ENCODE results near the gene MN1.

DNA sequence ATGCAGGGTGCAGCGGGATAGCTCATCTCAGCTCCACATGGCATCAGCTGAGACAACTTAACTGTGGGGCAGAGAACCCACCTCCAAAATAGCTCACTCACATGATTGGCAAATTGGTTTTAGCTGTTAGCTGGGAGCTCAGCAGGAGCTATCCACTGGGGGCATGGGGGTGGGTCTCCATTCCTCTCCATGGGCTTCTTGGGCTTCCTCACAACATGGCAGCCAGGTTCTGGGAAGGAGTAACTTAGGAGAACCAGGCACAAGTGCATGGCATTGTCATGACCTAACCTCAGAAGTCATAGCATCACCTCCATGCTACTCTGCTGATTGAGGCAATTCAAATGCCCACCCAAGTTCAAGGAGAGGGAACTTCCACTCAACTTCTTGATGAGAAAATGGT lies 85.5 kb downstream of the MN1 start:
- TF ChIP-seq, protein P1, sequence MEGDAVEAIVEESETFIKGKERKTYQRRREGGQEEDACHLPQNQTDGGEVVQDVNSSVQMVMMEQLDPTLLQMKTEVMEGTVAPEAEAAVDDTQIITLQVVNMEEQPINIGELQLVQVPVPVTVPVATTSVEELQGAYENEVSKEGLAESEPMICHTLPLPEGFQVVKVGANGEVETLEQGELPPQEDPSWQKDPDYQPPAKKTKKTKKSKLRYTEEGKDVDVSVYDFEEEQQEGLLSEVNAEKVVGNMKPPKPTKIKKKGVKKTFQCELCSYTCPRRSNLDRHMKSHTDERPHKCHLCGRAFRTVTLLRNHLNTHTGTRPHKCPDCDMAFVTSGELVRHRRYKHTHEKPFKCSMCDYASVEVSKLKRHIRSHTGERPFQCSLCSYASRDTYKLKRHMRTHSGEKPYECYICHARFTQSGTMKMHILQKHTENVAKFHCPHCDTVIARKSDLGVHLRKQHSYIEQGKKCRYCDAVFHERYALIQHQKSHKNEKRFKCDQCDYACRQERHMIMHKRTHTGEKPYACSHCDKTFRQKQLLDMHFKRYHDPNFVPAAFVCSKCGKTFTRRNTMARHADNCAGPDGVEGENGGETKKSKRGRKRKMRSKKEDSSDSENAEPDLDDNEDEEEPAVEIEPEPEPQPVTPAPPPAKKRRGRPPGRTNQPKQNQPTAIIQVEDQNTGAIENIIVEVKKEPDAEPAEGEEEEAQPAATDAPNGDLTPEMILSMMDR (IDR thresholded peaks at IDR 0.05; ENCODE audit: insufficient read depth, low read length, poor library complexity, severe bottlenecking), result no peak
- TF ChIP-seq EZH2phosphoT487 (conservative IDR thresholded peaks at IDR 0.05; ENCODE audit: low read length), result no peak

Data from SU-DHL-6 (cell line).